ENCODE data around the gene SERINC5. TPM values are rescaled to one million over a fixed set of nuclear protein-coding genes. Genes with fewer than 3 reads are reported as not detected.

SERINC5 gene
- total RNA-seq, 1 experiment from 2014 or later: 5.7 TPM

GRCh38 chr5:80076131-80077050 lies 179.5 kb downstream of the SERINC5 start:
- Histone ChIP-seq H3K79me2 (ENCODE audit: low read length) (no peaks in the 10 kb centered on the region), H3K36me3 (ENCODE audit: low read depth, low read length) (no peaks in the 10 kb centered on the region), H3K4me1 (ENCODE audit: insufficient read depth, low read length) (no peaks in the 10 kb centered on the region; the same call in 1 of the 2 replicates), H4K20me1 (ENCODE audit: low read length) (no peaks in the 10 kb centered on the region), H3K4me3 (ENCODE audit: low read length) (no peak overlapping the region), H3K9me2 (replicated peaks; ENCODE audit: low read length) (no peaks in the 10 kb centered on the region), H3K27me3 (ENCODE audit: low read length) (no peaks in the 10 kb centered on the region), H2AFZ (ENCODE audit: low read length) (no peak overlapping the region), H3K9me3 (ENCODE audit: low read length) (no peaks in the 10 kb centered on the region), H3F3A (ENCODE audit: low read length, unreplicated experiment) (no peaks in the 10 kb centered on the region), H3K9ac (ENCODE audit: low read length) (no peak overlapping the region), H3K27ac (ENCODE audit: low read length) (no peak overlapping the region), H3K4me2 (ENCODE audit: low read length) (no peak overlapping the region)
- DNase-seq (no peak), ATAC-seq (no peak)
- ChIA-PET POLR2A (ENCODE audit: unreplicated experiment) (no interaction called here), CTCF (no interaction called here)
- intact Hi-C loops (cut with micrococcal nuclease): no loop called here
- TF ChIP-seq EZH2 (IDR thresholded peaks at IDR 0.05; ENCODE audit: low read length, unreplicated experiment) (no peak), CTCF (conservative IDR thresholded peaks at IDR 0.05; ENCODE audit: low read depth, low read length) (no peak), EZH2phosphoT487 (IDR thresholded peaks at IDR 0.05; ENCODE audit: borderline replicate concordance, low read length) (no peak)
- no TSS peak for BruUV-seq (replicated peaks)

GRCh38 chr5:80072103-80073073 lies 183.5 kb downstream of the SERINC5 start:
- no peaks in the 10 kb centered on the region; the same call in 1 of the 2 replicates for H3K4me1 ChIP-seq (ENCODE audit: insufficient read depth, low read length)

More at GRCh38 chr5:80072103-80073073, 183.5 kb downstream of the SERINC5 start:
- no TSS peak for BruUV-seq (replicated peaks)
- Histone ChIP-seq H3F3A (ENCODE audit: low read length, unreplicated experiment) (no peaks in the 10 kb centered on the region), H3K9me2 (replicated peaks; ENCODE audit: low read length) (no peaks in the 10 kb centered on the region), H3K27me3 (ENCODE audit: low read length) (no peaks in the 10 kb centered on the region), H3K27ac (ENCODE audit: low read length) (no peak overlapping the region), H3K9ac (ENCODE audit: low read length) (no peak overlapping the region), H3K79me2 (ENCODE audit: low read length) (no peaks in the 10 kb centered on the region), H4K20me1 (ENCODE audit: low read length) (no peaks in the 10 kb centered on the region), H3K9me3 (ENCODE audit: low read length) (no peaks in the 10 kb centered on the region), H3K4me2 (ENCODE audit: low read length) (no peak overlapping the region), H3K4me3 (ENCODE audit: low read length) (no peak overlapping the region), H3K36me3 (ENCODE audit: low read depth, low read length) (no peaks in the 10 kb centered on the region), H2AFZ (ENCODE audit: low read length) (no peak overlapping the region)
- CTCF ChIA-PET: no interaction called here
- TF ChIP-seq EZH2phosphoT487 (IDR thresholded peaks at IDR 0.05; ENCODE audit: borderline replicate concordance, low read length): no peak
- TF ChIP-seq EZH2 (IDR thresholded peaks at IDR 0.05; ENCODE audit: low read length, unreplicated experiment): no peak
- TF ChIP-seq CTCF (conservative IDR thresholded peaks at IDR 0.05; ENCODE audit: low read depth, low read length): no peak
- DNase-seq: peak; percentile 42
- intact Hi-C loops (cut with micrococcal nuclease): no loop called here
- ATAC-seq: peak; percentile 51; the same call in 1 of the 2 replicates
- POLR2A ChIA-PET (ENCODE audit: unreplicated experiment): no interaction called here
